GM18873 (cell line): Measurements from ENCODE around the gene STARD7.
A peak's percentile ranks its signal among the peaks of the same experiment; 100 is the strongest.
"Not testable (repeated sequence)": the region's sequence is repeated elsewhere in the genome, so short reads cannot be mapped to it uniquely, and the experiment has no call there.

Source experiments
- ATAC-seq: cut with Tn5 transposase; IDR thresholded peaks from one replicate; pipeline ENCODE4 v1.9.1; 2021; ENCODE audit warnings: mild to moderate bottlenecking, moderate library complexity, moderate number of reproducible peaks; ENCODE audit not compliant: unreplicated experiment, low FRiP score

The STARD7 gene

DNA sequence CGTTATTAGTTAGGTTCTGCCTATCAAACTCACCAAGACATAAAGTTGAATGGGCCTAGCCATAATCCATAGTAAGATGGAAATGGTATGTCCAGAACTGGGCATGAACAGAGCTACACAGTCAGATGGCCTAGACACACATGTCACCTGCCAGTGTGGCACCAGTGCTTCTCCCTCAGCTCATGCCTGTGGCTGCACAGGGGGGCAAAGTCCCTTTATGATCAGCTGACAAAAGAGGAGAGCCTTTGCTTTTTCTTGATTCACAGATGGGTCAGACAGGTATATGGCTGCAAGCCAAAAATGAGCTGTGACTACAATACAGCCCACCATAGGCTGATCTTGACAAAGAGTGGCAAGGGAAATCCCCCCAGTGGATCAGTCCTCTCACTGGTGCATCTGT lies 28.3 kb upstream of the STARD7 start:
- no peak for ATAC-seq

DNA sequence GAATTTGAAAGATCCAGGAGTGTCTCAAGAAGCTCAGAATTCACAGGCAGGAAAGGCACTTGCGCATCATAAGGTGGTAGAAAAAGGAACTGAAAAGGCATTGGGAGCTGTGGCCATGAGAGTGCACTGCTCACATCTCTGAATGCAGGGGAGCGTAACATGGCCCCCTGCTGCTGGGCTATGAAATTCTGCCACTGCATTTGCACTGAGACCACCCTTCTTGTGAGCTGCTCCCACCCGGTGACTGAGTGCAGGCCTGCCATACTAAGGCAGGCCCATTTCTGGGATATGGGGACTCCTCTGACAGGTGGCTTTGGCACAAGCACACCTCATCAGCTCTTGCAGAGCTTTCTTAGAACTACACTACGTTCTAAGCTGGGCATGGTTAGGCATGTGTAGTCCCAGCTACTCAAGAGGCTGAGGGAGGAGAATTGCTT lies 25.3 kb upstream of the STARD7 start:
- peak; percentile 81 for ATAC-seq

DNA sequence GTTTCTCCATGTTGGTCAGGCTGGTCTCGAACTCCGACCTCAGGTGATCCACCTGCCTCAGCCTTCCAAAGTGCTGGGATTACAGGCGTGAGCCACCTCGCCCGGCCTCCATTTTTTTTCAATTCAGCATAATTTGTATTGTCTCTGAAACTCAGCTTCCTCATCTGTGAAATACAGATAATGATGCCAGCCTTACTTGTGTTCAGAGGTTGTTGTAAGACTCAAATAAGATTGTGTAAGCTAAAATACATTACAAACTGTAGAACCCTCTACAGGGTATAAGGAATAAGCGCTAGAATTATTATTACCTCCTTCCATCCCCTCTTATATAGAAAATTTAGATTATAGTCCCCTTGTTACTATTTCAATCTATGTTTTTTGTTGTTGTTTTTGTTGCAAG lies 24.8 kb upstream of the STARD7 start:
- no peak for ATAC-seq

DNA sequence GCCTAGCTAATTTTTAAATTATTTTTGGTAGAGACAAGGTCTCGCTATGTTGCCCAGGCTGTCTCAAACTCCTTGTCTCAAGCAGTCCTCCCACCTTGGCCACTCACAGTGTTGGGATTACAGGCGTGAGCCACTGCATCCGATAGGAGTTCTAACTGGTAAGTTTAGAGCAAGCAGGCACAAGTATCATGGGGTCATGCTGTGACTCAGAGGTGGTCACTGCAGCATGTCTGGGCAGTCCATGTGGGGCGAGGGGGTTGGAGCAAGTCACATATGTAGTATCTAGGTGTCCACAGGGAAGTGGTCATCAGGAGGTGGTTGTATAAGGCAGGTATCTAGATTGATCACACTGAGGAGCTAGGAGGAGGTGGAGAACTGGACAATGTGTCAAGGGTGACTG lies 22.7 kb upstream of the STARD7 start:
- no peak for ATAC-seq

DNA sequence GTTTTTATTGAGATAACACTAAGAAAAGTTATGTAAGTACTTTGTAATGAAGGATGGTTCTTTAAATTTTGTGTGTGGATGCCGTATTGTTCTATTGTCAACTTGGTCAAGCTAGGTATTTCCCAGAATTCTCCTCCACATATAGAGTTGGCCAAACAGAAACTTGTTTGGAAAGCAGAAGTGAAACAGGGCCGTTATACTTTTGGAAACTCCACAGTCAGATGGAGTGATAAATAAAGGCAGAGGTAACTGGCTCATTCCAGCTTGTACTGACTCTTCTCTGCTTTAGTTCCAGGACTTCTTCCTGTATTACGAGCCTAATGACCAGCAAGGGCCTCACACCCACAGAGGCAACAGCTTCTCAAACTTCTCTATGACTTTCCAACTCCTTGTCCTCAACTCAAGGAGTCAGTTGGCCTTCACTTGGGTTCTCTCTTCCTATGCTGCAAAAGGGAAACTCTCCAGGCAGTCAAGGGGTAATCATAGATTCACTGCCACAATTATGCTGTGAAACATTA lies 16.4 kb upstream of the STARD7 start:
- ATAC-seq = peak; percentile 58

DNA sequence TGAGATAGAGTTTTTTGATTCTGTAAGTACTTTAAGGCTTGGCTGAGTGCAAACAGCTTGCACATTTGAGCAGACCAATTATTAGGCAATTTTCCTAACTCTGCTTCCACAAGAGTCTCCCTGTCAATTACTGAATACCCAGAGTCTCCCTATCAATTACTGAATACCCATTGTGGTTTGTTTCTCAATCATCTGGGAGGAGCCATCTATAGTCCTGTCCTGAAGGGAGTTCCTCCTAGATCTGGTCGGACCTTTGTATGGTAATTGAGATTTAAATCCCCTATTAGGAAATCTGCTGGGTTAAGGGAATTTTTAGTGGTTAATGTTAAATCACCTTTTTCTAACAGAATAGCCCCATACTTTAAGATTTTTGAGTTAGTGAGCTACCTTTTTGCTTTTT lies 12.5 kb upstream of the STARD7 start:
- ATAC-seq = not testable (repeated sequence)

DNA sequence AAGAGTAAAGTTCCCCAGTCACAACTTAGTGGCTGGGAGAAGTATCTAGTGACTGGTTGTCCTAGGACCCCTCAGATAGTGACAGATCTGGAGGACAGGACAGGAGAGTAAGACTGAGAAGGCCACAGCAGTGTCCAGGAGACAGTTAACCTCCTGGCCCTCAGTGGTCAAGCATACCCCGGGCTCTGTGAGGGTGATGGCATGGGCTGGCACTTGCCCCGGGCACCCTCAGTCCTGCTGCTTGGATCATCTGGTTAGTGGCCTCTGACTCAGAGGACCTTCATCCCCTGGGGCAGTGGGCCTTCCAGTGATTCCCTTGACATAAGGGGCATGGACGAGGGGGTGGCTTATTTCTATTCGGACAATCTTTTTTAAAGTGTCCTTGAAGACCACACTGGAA lies 11.3 kb upstream of the STARD7 start:
- not testable (repeated sequence) for ATAC-seq

DNA sequence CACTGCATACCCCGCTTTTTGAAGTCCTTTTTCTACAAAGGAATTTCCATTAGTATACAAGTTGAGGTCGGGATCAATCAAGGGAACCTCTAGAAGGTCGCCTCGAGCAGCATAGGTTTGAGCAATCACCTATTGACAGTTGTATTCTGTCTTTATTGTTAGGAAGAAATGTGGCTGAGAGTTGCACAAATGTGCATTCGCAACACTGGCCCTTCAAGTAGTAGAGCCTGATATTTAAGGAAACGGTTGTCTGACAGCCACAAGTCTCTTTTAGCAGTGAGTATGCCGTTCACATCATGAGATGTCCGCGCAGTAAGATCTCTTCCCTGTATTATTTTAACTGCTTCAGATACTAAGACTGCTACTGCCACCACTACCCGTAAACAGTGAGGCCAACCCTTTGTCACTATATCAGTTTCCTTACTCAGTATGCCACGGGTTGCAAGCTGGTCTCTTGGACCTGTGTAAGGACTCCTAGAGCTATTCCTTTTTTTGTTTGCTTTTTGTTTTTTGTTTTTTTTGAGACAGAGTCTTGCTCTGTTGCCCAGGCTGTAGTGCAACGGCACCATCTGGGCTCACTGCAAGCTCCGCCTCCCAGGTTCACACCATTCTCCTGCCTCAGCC lies 10.0 kb upstream of the STARD7 start:
- no peak for ATAC-seq

DNA sequence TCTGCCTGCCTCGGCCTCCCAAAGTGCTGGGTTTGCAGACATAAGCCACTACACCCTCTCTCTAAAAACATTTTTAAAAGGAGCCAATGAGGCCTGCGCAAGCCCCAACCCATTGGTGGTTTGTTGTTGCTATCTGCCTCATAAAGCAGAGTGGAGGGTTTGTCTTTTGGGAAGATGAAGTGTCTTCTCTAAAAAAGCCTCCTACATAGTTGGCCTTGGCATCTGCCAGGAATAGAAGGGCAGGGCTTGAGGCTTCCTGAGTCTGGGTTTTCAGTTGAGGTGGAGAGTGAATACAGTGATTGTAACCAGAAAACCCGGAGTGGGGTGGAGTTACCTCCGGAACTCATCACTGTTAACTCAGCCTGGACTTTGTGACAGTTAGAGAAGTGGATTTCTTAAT lies 5.9 kb upstream of the STARD7 start:
- no peak for ATAC-seq

DNA sequence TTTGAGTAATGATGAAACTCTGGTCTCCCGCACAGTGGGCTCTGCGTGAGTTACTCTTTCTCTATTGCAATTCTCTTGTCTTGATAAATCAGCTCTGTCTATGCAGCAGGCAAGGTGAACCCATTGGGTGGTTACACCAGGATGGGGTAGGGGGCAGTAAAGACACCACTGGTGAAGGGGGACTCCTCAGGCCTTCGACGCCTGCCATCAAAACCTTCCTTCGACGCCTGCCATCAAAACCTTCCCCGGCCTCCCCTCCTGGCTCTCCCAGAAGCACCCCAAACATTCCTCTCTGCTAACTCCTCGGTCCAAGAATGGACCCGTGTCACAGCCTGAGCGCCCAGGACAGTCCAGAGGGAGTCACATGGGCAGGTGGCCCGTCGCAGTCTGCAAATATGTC lies 4.8 kb upstream of the STARD7 start:
- ATAC-seq = no peak

DNA sequence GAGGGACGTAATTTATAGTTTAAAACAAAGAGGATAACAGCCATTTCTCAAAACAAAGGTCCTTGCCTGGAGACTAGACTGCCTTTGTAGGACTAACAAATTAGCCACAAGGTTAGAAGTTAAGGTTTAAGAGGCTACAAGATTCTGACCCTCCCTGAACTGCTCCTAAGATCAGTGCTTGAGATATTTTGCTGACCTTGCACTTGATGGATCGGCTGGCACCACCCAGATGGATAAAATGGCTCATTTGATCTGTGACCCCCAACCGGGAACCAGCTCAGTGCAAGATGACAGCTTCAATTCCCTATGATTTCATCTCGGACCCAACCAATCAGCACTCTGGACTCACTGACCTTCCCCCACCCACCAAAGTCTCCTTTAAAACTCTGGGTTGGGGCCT lies 3.7 kb upstream of the STARD7 start:
- no peak for ATAC-seq

DNA sequence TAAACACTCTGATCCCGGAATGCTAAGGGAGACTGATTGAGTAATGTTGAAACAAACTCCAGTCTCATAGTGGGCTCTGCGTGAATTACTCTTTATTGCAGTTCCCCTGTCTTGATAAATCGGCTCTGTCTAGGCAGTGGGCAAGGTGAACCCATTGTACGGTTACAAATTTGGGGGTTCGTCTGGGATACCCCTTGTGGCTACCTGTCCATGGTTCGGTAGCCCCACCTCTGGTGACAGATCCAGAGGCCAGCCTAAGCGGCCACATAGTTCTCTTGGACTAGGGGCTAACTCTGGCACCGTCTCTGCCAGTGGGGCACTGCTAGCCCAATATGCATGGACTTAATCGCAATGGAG lies 1.1 kb upstream of the STARD7 start:
- ATAC-seq = no peak

DNA sequence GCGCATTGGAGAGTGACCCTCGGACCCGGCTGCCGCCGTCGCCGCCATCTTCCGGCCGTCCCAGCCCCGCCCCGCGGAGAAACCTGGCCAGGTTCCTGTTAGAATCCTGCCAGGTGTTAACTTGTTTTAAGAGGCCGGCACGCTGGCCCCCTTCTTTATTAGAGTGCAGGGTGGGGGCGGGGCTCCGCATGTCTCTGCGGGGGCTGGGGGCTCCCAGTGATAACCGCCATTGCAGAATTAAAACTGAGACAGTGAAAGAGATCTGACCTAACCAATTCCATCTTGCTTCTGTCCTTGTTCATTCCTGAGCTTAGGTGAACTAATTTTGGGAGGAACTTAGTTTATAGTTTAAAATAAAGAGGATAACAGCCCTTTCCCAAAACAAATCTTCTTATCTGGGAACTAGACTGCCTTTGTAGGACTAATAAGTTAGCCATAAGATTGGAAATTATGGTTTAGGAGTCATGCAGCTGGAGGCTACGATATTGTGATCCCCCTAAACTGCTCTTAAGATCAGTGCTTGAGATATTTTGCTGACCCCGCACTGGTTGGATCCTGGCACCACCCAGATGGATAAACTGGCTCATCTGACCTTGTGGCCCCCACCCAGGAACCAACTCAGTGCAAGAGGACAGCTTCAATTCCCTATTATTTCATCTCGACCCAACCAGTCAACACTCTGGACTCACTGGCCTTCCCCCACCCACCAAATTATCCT lies 543 bp upstream of the STARD7 start:
- ATAC-seq = no peak

DNA sequence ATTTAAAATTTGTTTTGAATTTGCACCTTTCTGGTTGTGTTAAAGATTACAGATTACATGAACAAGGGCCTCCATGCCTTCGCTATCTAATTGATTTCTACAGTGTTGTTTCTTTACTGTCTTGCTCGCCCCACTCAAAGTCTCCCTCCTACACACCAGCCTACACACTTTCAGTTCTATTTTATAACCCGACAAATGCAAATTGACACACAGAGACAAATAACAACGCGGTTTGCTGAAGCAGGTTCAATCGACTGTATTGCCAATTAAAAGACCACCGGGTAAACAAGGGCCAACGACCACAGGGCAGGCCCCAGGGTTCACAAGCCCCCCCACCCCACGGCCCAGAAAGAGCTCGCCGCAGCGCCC lies 869 bp downstream of the STARD7 start:
- ATAC-seq = no peak

DNA sequence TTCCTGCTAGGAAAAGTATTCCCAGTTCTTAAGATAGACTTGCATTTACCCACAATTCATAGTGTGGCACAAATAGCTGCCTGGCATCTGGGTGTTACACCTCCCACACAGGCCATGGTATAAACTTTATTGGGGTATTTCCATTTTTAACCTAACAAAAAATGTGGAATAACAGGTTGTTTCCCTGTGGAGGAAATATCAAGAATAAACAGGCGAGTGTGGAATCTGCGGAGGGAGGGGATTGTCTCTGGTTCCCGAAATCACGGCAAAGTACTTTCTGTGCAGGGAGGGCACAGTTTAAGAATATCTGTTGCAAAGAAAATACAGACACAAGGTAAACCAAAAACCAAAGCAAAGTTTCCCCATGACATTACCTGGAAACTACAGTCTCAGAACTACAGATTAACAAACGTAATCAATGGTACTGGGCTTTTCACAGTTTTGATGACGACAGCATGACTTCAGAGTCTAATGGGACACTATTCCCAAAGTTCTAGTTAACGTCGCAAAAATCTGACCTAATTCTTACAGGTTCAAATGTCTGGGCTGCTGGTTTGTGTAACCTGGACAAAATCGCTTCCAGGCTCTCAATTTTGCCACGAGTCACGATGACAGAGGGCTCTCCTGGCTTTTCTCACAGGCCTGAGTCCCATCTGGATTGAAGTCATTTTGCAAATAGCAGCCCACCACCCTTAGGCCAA lies 1.4 kb downstream of the STARD7 start:
- ATAC-seq = no peak

DNA sequence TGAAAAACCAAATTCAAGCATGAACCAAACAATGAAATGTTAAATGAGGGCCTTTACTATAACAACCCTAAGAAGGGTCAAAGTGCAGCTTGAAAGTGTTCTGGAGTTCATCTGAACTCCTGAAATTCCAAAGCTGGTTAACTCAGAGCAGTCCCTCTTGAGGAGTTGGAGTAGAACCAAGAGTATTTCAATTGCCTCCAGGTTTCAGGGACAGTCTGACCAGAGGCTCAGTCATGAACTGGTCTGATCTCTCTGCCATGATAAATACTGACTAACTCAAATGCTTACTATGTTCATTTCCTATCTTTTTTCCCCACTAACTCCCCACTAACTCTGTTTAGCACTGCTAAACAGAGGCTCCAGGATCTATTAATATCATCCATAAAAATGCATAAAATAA lies 2.7 kb downstream of the STARD7 start:
- no peak for ATAC-seq

DNA sequence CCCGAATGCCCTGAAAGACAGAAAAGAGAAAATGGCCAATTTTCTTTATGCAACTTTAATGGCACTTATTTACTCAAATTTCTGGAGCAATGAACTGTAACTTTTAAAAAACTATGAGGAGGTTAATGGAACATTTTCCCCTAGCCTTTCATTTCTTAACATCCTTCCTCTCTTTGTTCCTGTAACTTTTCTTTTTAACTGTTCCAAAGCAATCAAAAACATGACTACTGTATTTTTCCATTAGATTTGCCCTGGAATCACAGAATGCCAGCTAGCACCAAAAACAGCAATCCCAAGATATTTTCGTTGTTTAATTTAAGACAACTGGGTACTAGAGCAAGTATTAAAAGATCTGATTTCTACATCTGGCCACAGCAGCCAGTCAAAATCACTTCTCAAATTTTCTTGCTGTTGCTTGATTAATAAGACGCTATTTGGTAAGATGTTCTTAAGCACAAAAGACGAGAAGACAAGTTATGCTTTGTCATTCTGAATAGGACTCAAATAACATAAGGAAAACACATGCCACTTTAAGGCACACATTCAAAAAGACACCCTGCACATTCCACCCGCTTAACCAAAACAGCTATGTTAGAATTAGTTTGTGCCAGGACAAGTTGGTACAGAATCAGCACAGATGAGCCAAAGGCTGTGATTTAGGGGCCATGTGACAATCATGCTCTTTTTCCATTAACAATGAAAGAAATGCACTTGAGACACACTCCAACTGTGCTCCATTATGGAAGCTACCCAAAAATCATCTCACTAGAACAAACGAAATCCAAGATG lies 3.6 kb downstream of the STARD7 start:
- ATAC-seq = no peak

DNA sequence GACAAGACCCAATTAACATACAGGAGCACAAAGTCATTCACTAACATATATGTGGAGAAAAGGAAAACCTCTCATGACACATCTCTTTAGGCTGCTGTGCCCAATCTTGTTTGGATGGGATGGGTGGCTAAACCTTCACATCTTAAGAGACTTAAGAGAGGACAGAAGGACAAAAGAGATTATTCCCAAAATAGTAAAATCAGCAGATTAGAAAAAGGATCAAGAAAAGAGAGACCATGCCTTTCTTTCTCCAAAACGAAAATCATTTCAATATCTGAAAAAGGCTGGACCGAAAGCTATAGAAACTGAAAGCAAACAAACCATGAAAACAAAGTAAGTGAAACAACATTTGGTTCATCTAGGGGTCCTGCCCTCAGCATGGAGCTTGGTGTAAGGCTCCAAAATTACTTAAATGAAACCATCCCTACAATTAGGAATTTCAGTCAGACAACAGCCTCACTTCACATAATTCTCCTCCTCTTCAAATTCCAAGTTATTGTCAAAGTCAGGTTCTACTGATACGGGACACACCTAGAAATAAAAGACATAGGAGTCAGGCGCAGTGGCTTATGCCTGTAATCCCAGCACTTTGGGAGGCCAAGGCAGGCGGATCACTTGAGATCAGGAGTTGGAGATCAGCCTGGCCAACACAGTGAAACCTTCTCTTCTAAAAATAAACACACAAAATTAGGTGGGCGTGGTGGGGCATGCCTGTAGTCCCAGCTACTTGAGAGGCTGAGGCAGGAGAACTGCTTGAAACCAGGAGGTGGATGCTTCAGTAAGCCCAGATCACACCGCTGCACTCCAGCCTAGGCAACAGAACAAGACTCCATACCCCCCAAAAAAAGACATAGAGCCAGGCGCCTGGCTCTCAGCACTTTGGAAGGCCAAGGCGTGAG lies 5.2 kb downstream of the STARD7 start:
- no peak for ATAC-seq

DNA sequence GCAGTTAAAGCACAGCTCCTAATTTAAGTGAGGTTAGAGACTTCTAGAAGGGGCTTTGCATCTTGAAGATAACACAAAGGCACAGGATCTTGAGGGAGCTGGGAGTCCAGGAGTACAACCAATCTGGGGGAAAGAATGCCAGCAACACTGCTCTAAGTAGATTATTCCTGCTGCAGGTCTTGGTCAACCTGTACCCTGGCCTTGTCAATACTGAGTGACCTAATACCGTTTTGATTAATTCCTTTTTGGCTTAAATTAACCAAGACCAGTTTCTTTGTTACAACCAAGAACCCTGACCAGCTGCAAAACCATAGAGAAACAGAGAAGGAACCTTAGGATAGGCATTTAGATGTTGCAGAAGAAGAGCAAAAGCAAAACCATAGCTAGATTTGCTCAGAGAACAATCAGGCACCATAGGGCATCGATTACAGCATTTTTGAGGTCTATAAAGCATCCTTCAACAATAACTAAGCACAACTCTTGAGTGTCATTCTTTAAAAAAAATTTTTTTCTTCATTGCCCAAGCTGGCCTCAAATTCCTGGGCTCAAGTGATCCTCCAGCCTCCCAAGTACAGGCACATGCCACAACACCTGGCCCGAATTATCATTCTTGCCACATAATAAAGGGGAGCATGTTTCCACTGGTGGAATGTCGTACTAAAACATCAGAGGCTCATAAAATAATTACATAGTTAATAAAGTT lies 6.3 kb downstream of the STARD7 start:
- ATAC-seq = no peak
